Measurements from ENCODE around the gene JKAMP.

Gene JKAMP

DNA sequence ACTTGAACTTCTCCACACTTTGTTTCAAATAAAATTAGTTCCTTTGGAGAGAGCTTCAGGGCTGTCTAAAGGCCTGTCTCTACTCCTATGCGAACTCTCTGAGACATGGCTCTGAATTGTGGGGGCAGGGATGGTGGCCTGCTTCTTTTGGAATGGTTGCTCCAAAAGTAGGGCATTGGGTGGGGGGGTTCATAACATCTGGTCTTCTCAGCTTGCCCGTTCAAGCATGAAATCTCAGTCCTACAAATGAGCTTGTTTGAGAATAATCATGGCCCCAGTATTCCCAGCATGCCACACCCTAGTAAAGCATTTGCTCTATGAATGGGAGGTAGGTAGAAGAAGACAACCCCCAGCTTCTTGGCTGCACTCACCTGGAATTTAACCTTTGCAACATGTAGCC, 25.8 kb upstream of the JKAMP start:
- no peak for TF ChIP-seq NFIC (IDR thresholded peaks at IDR 0.05)
- no peak for TF ChIP-seq CREB1 (IDR thresholded peaks at IDR 0.05; ENCODE audit: low read depth)
- no peak for TF ChIP-seq TEAD4 (IDR thresholded peaks at IDR 0.05)
- TF ChIP-seq, protein P1, sequence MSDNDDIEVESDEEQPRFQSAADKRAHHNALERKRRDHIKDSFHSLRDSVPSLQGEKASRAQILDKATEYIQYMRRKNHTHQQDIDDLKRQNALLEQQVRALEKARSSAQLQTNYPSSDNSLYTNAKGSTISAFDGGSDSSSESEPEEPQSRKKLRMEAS (IDR thresholded peaks at IDR 0.05) = no peak
- no peak for TF ChIP-seq TAF1 (IDR thresholded peaks at IDR 0.05; ENCODE audit: low read depth)
- no peak for TF ChIP-seq ZBTB7A (IDR thresholded peaks at IDR 0.05; ENCODE audit: low read depth)
- TF ChIP-seq, protein P2, sequence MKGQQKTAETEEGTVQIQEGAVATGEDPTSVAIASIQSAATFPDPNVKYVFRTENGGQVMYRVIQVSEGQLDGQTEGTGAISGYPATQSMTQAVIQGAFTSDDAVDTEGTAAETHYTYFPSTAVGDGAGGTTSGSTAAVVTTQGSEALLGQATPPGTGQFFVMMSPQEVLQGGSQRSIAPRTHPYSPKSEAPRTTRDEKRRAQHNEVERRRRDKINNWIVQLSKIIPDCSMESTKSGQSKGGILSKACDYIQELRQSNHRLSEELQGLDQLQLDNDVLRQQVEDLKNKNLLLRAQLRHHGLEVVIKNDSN (IDR thresholded peaks at IDR 0.05) = no peak
- TF ChIP-seq FOXM1 (IDR thresholded peaks at IDR 0.05; ENCODE audit: borderline replicate concordance, low read depth) = no peak
- TF ChIP-seq RAD21 (IDR thresholded peaks at IDR 0.05; ENCODE audit: low read depth) = no peak
- TF ChIP-seq YY1 (IDR thresholded peaks at IDR 0.05; ENCODE audit: low read depth) = no peak
- TF ChIP-seq TCF12 (IDR thresholded peaks at IDR 0.05; ENCODE audit: low read depth) = no peak
- TF ChIP-seq EP300 (IDR thresholded peaks at IDR 0.05; ENCODE audit: borderline replicate concordance) = no peak
- no peak for TF ChIP-seq EGR1 (IDR thresholded peaks at IDR 0.05)
- TF ChIP-seq CEBPB (IDR thresholded peaks at IDR 0.05) = no peak
- TF ChIP-seq, protein P3, sequence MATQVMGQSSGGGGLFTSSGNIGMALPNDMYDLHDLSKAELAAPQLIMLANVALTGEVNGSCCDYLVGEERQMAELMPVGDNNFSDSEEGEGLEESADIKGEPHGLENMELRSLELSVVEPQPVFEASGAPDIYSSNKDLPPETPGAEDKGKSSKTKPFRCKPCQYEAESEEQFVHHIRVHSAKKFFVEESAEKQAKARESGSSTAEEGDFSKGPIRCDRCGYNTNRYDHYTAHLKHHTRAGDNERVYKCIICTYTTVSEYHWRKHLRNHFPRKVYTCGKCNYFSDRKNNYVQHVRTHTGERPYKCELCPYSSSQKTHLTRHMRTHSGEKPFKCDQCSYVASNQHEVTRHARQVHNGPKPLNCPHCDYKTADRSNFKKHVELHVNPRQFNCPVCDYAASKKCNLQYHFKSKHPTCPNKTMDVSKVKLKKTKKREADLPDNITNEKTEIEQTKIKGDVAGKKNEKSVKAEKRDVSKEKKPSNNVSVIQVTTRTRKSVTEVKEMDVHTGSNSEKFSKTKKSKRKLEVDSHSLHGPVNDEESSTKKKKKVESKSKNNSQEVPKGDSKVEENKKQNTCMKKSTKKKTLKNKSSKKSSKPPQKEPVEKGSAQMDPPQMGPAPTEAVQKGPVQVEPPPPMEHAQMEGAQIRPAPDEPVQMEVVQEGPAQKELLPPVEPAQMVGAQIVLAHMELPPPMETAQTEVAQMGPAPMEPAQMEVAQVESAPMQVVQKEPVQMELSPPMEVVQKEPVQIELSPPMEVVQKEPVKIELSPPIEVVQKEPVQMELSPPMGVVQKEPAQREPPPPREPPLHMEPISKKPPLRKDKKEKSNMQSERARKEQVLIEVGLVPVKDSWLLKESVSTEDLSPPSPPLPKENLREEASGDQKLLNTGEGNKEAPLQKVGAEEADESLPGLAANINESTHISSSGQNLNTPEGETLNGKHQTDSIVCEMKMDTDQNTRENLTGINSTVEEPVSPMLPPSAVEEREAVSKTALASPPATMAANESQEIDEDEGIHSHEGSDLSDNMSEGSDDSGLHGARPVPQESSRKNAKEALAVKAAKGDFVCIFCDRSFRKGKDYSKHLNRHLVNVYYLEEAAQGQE (IDR thresholded peaks at IDR 0.05; ENCODE audit: low read depth) = no peak

DNA sequence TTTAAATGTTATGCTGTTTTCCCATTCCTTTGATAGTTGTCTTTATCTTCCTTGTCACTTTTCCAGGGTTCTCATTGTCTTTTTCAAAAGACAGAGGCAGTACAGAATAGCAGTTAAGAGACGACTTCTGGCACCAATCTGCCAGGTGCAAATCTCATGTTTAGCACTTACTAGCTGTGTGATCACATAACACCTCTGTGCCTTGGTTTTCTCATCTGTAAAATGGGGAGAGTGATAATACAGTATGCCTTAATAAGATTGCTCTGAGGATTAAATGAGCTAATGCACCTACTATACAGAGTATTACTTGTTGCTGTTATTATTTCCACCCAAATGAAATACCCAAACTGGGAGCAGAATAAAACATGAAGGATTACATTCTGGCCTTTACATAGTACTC, 23.9 kb upstream of the JKAMP start:
- TF ChIP-seq TAF1 (IDR thresholded peaks at IDR 0.05; ENCODE audit: low read depth) (no peak), CEBPB (IDR thresholded peaks at IDR 0.05) (no peak), TEAD4 (IDR thresholded peaks at IDR 0.05) (no peak), FOXM1 (IDR thresholded peaks at IDR 0.05; ENCODE audit: borderline replicate concordance, low read depth) (no peak), NFIC (IDR thresholded peaks at IDR 0.05) (no peak), CREB1 (IDR thresholded peaks at IDR 0.05; ENCODE audit: low read depth) (no peak), ZBTB7A (IDR thresholded peaks at IDR 0.05; ENCODE audit: low read depth) (no peak), TCF12 (IDR thresholded peaks at IDR 0.05; ENCODE audit: low read depth) (no peak), YY1 (IDR thresholded peaks at IDR 0.05; ENCODE audit: low read depth) (no peak), RAD21 (IDR thresholded peaks at IDR 0.05; ENCODE audit: low read depth) (no peak), EP300 (IDR thresholded peaks at IDR 0.05; ENCODE audit: borderline replicate concordance) (no peak), EGR1 (IDR thresholded peaks at IDR 0.05) (no peak)
- TF ChIP-seq, protein P3 (IDR thresholded peaks at IDR 0.05; ENCODE audit: low read depth) = no peak
- TF ChIP-seq, protein P2 (IDR thresholded peaks at IDR 0.05) = no peak
- TF ChIP-seq, protein P1 (IDR thresholded peaks at IDR 0.05) = no peak

DNA sequence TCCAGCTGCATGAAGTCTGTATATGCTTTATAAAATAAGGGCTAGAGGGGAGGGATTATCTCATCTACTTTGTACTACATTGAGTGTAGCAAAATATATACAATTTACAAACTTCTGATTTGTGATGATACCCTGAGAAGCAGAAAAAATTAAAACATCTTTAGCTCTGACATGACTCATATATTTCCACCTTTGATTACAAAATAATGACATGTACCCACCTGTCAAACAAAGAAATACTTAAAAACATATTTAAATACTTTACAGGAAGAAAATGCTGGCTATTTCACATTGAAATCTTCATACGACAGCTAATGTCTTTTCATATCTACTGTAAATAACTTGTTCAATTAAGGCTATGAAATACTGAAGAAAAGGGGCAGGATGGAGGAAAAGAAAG, 22.4 kb upstream of the JKAMP start:
- TF ChIP-seq CREB1 (IDR thresholded peaks at IDR 0.05; ENCODE audit: low read depth) (no peak), CEBPB (IDR thresholded peaks at IDR 0.05) (no peak), EP300 (IDR thresholded peaks at IDR 0.05; ENCODE audit: borderline replicate concordance) (no peak), FOXM1 (IDR thresholded peaks at IDR 0.05; ENCODE audit: borderline replicate concordance, low read depth) (no peak), ZBTB7A (IDR thresholded peaks at IDR 0.05; ENCODE audit: low read depth) (no peak), EGR1 (IDR thresholded peaks at IDR 0.05) (no peak), TCF12 (IDR thresholded peaks at IDR 0.05; ENCODE audit: low read depth) (no peak), TAF1 (IDR thresholded peaks at IDR 0.05; ENCODE audit: low read depth) (no peak)
- TF ChIP-seq, protein P3 (IDR thresholded peaks at IDR 0.05; ENCODE audit: low read depth) = no peak
- TF ChIP-seq, protein P1 (IDR thresholded peaks at IDR 0.05) = no peak
- TF ChIP-seq, protein P2 (IDR thresholded peaks at IDR 0.05) = no peak

Measured in Ishikawa (cell line).